ENCODE results near the gene G3BP1. TPM values are rescaled to one million over a fixed set of nuclear protein-coding genes. Genes with fewer than 3 reads are reported as not detected.
"Not testable (repeated sequence)": the region's sequence is repeated elsewhere in the genome, so short reads cannot be mapped to it uniquely, and the experiment has no call there.

Gene G3BP1
- total RNA-seq: 100 to 1,000 TPM; 111 to 116 (median 113) TPM

DNA sequence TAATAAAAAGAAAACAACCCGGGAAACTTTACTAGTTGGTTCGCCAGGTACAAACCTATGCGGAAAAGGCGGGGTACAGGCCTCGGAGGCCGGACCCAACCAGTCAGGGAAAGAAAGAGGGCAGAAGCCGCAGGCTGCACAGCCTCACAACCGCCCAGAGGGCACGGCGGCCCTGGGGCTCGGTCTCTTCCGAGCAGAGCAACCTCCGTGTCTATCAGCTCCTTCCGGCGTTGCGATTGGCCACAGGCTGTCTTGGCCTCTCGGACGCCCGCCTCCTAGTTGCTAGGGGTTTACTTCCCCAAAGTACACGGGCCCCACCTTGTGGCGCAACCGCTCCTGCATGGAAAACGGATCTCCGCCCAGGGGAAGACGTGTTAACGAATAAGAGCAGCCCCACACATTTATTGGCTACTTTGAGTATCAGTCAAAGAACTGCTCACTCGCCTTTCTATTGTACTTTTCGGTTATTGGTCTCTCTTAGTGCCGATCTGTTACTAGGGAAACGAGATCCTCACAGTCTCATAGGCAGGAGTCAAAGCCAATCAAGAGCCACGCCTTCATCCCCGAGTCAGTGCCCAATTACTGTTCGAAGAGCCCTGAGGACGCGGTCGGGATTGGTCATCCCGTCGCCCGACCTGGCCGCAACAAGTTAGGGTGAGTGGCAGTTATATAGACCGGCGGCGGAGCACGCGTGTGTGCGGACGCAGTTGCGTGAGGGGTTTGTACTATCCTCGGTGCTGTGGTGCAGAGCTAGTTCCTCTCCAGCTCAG, at the start of gene G3BP1:
Gene G3BP1, plus strand, starts transcription at position 696 of the 770 bp plus-strand sequence. CDS start 14,667 bp downstream, outside the sequence.
- 0% methylated on average over 36 of the region's 49 CpGs for WGBS
- no peaks in the 10 kb centered on the region for H3K36me3 ChIP-seq
- H3K4me3 ChIP-seq: peak within 1 kb of the TSS; percentile 75
- H3K4me1 ChIP-seq: peaks cover 42% of the 10 kb centered on the region
- peak; percentile 85 to 96 for TF ChIP-seq POLR2A (IDR thresholded peaks at IDR 0.05)
- no peak for TF ChIP-seq EP300 (IDR thresholded peaks at IDR 0.05)
- TF ChIP-seq, protein P1, sequence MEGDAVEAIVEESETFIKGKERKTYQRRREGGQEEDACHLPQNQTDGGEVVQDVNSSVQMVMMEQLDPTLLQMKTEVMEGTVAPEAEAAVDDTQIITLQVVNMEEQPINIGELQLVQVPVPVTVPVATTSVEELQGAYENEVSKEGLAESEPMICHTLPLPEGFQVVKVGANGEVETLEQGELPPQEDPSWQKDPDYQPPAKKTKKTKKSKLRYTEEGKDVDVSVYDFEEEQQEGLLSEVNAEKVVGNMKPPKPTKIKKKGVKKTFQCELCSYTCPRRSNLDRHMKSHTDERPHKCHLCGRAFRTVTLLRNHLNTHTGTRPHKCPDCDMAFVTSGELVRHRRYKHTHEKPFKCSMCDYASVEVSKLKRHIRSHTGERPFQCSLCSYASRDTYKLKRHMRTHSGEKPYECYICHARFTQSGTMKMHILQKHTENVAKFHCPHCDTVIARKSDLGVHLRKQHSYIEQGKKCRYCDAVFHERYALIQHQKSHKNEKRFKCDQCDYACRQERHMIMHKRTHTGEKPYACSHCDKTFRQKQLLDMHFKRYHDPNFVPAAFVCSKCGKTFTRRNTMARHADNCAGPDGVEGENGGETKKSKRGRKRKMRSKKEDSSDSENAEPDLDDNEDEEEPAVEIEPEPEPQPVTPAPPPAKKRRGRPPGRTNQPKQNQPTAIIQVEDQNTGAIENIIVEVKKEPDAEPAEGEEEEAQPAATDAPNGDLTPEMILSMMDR (IDR thresholded peaks at IDR 0.05): peak in 1 of 2 donors; percentile 54
- TF ChIP-seq POLR2AphosphoS5 (IDR thresholded peaks at IDR 0.05): peak; percentile 93 to 99 (median 95)
- DNase-seq (ENCODE audit: low spot score in 2 of 2): peak; percentile 100
- H3K9me3 ChIP-seq: no peaks in the 10 kb centered on the region
- H3K27ac ChIP-seq: peak within 1 kb of the TSS; percentile 98
- H3K27me3 ChIP-seq: no peaks in the 10 kb centered on the region

DNA sequence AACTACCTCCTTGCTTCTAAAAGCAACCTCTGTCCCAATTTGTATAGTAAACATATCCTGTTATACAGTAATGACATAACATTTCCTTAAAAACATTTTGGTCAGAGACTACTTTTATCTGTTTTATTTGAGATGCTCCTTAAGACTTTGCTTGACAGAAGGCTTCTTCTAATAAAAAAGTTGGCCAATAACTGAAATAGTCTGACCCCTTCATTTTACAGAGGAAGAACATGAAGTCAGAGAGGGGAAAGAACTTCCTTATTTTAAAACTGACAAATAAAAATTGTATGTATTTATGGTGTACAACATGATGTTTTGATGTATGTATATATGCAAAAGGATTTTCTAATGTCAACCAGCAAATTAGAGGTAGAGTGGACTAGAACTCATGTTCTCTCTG, 49.2 kb upstream of the G3BP1 start:
- Histone ChIP-seq H3K27me3 (no peaks in the 10 kb centered on the region), H3K36me3 (no peaks in the 10 kb centered on the region), H3K9me3 (no peaks in the 10 kb centered on the region), H3K4me3 (no peak overlapping the region), H3K27ac (no peak overlapping the region), H3K4me1 (peaks cover 10% of the 10 kb centered on the region)
- no peak for DNase-seq (ENCODE audit: low spot score in 2 of 2)
- TF ChIP-seq POLR2AphosphoS5 (IDR thresholded peaks at IDR 0.05): no peak
- no peak for TF ChIP-seq EP300 (IDR thresholded peaks at IDR 0.05)
- TF ChIP-seq, protein P1 (IDR thresholded peaks at IDR 0.05): no peak
- TF ChIP-seq POLR2A (IDR thresholded peaks at IDR 0.05): no peak

DNA sequence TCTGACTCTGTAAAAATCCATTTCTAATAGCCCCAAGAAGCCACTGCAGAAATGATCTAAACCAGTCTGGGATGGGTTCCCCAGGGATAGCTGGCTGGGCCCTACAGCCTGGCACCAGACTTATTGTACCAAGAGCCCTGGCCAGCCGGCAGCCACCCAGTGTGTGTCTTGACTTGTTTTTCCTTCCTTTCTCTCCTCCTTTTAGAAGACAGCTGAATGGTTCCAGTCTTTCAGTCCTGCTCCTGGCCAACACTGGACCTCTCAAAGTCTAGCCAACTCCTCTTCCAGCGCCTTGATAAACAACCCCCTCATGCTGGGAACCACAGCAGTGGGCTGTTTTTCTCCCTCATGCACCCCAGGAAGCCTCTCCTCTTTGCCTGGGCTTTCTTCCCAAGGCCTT, 47.4 kb upstream of the G3BP1 start:
- Histone ChIP-seq H3K27me3 (no peaks in the 10 kb centered on the region), H3K9me3 (no peaks in the 10 kb centered on the region), H3K4me3 (no peak overlapping the region), H3K27ac (no peak overlapping the region), H3K4me1 (peaks cover 3% of the 10 kb centered on the region), H3K36me3 (no peaks in the 10 kb centered on the region)
- no peak for DNase-seq (ENCODE audit: low spot score in 2 of 2)
- WGBS: 59% methylated on average over 2 of the region's 2 CpGs
- TF ChIP-seq POLR2A (IDR thresholded peaks at IDR 0.05) (no peak), POLR2AphosphoS5 (IDR thresholded peaks at IDR 0.05) (no peak), EP300 (IDR thresholded peaks at IDR 0.05) (no peak)
- TF ChIP-seq, protein P1 (IDR thresholded peaks at IDR 0.05): no peak

DNA sequence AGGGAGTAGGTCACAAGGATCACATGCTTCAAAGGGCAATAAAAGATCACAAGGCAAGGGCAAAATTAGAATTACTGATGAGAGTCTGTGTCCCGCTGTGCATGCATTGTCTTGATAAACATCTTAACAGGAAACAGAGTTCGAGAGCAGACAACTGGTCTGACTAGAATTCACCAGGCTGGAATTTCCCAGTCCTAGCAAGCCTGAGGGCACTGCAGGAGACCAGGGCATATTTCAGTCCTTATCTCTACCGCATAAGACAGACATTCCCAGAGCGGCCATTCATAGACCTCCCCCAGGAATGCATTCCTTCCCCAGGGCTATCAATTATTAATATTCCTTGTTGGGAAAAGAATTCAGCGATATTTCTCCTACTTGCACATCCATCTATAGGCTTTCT, 42.2 kb upstream of the G3BP1 start:
- not testable (repeated sequence) for H3K9me3 ChIP-seq; H3K4me1 ChIP-seq; H3K36me3 ChIP-seq; DNase-seq (ENCODE audit: low spot score in 2 of 2); H3K27ac ChIP-seq; H3K27me3 ChIP-seq; H3K4me3 ChIP-seq
- WGBS: 65% methylated on average over 5 of the region's 5 CpGs

DNA sequence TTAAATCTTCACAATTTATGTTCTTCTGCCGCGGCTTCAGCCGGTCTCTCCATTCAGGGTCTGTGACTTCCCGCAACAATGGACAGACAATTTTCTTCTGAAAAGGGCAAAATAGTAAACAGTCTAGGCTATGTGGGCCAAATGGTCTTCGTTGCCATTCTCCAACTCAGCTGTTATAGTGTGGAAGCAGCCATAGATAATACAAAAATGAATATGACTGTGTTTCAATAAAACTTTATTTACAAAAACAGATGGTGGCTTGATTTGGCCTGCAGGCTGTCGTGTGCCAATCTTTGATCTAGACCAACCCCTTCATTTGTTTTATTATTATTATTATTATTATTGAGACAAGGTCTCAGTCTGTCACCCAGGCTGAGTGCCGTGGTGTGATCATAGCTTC, 41.4 kb upstream of the G3BP1 start:
- WGBS: 96% methylated on average over 7 of the region's 7 CpGs
- no peak for DNase-seq (ENCODE audit: low spot score in 2 of 2)
- H3K36me3 ChIP-seq: no peaks in the 10 kb centered on the region
- no peaks in the 10 kb centered on the region for H3K9me3 ChIP-seq
- H3K4me1 ChIP-seq: no peaks in the 10 kb centered on the region
- no peak overlapping the region for H3K4me3 ChIP-seq
- no peaks in the 10 kb centered on the region for H3K27me3 ChIP-seq
- no peak for TF ChIP-seq POLR2A (IDR thresholded peaks at IDR 0.05)
- no peak overlapping the region for H3K27ac ChIP-seq

DNA sequence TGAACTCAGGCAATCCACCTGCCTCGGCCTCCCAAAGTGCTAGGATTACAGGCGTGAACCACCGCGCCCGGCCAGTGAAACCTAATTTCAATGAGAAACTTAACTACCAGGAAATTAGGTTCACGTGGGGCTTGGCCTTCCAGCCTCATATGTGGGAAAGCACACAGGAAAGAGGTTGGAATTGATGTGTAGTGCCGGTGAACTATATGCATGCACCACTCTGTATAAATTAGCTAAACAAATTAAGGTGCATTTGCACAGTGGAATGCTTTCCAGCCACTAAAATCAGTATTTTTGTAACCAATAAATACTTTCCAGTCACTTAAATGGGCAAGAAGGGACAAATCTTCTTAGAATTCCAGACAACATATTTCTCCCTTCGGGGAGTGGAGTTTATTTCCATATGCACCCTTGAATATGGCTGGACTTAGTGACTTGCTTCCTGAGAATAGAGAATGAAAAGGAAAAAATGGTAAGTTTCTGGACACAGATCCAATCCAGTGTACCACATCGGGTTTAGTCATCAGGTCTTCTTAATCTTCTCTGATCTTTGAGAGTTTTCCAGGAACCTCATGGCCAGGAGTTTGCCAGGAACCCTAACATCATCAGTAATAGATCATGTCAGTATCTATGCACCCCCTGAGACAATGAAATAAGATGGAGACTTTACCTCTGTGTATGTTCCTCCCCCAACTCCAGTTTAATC, 38.2 kb upstream of the G3BP1 start:
- 89% methylated on average over 9 of the region's 9 CpGs for WGBS
- H3K4me3 ChIP-seq: no peak overlapping the region
- H3K27ac ChIP-seq: no peak overlapping the region
- H3K4me1 ChIP-seq: peaks cover 9% of the 10 kb centered on the region
- TF ChIP-seq EP300 (IDR thresholded peaks at IDR 0.05) (no peak), POLR2A (IDR thresholded peaks at IDR 0.05) (no peak), POLR2AphosphoS5 (IDR thresholded peaks at IDR 0.05) (no peak)
- TF ChIP-seq, protein P1 (IDR thresholded peaks at IDR 0.05): no peak
- H3K9me3 ChIP-seq: no peaks in the 10 kb centered on the region
- H3K27me3 ChIP-seq: no peaks in the 10 kb centered on the region
- DNase-seq (ENCODE audit: low spot score in 2 of 2): no peak
- H3K36me3 ChIP-seq: no peaks in the 10 kb centered on the region
